Ovary (tissue), 9 donors: ENCODE measurements around the gene SLC22A14. TPM values are rescaled to one million over a fixed set of nuclear protein-coding genes. Genes with fewer than 3 reads are reported as not detected.

ENCODE experiments used
- DNase-seq, 5 donors: peaks; one replicate each; pipeline ENCODE4 v3.0.0-alpha.2; 2019 to 2020
- H3K27ac ChIP-seq, 2 donors: fragments of 200-600 bp; one replicate each; pipeline versions ENCODE4 v1.5.1 to v1.8.0; 2019 to 2022
- H3K27me3 ChIP-seq: fragments of 200-600 bp; one replicate; pipeline ENCODE4 v1.8.0; 2022
- H3K36me3 ChIP-seq: fragments of 200-600 bp; sonication (generic); one replicate; pipeline ENCODE4 v1.5.1; 2019
- H3K4me1 ChIP-seq: one replicate; pipeline ENCODE4 v1.8.1; 2013; ENCODE audit warnings: mild to moderate bottlenecking, moderate library complexity; ENCODE audit not compliant: insufficient read depth
- H3K4me3 ChIP-seq: fragments of 200-600 bp; sonication (generic); one replicate; pipeline ENCODE4 v1.5.1; 2017
- H3K9me3 ChIP-seq, 2 donors: fragments of 200-600 bp in 1 of 2; sonication (generic) in 1 of 2; one replicate each; pipeline versions ENCODE4 v1.5.1 to v1.8.1; 2013 to 2019; ENCODE audit warnings: mild to moderate bottlenecking in 1 of 2, moderate library complexity in 1 of 2
- CTCF ChIP-seq, 3 donors: fragments of 450-650 bp in 2 of 3; fragments of 200-600 bp in 1 of 3; IDR thresholded peaks; one replicate each; pipeline versions ENCODE4 v1.5.1 to v1.8.0; 2016 to 2022; ENCODE audit warnings: antibody characterized with exemption in 3 of 3, mild to moderate bottlenecking in 1 of 3
- EP300 ChIP-seq: sonication (generic); formaldehyde crosslinking; IDR thresholded peaks from one replicate; pipeline ENCODE4 v1.6.1; 2017; ENCODE audit warnings: antibody characterized with exemption
- POLR2A ChIP-seq: fragments of 450-650 bp; IDR thresholded peaks from one replicate; pipeline ENCODE4 v1.6.1; 2017; ENCODE audit warnings: antibody characterized with exemption, mild to moderate bottlenecking, moderate library complexity
- WGBS, 3 donors: extraction: QIAGEN DNeasy Blood & Tissue Kit in 1 of 3; methylation state at CpG; one replicate each; pipeline versions ENCODE4 v1.1.5 to v1.1.7; 2013 to 2017; 5-methylcytosine and 5-hydroxymethylcytosine counted together
- intact Hi-C, 4 donors: fragments of 100-400 bp; cut with DNase I; formaldehyde crosslinking; loops; one replicate each; pipeline versions ENCODE4 v1.11.0 to v1.15.1; 2022 to 2023
- polyA plus RNA-seq, 2 donors: library from polyadenylated mRNA; stranded (reverse); fragments of 200-250 nt in 1 of 2; fragments of 350-450 nt in 1 of 2; fragmentation: Illumina TruSeq in 1 of 2; extraction: RNeasy Lipid Tissue Mini Kit (QIAGEN cat#74804) in 1 of 2; gene quantifications; one replicate each; pipeline ENCODE4 v1.2.3, GENCODE V29; 2013 to 2014
- total RNA-seq, 7 donors: library from RNA; depleted of rRNA in 2 of 7; stranded (reverse); fragments of >200 nt in 2 of 7; fragmentation: NEBNext Ultra II Directional in 3 of 7; extraction: Animal tissue kit (Norgen Biotek cat#: 25700) in 3 of 7; gene quantifications; one replicate each; pipeline versions ENCODE4 v1.1.0 to v1.2.4, GENCODE V29; 2016 to 2023
- donor health status: DM: no; HTN: no; CAD: no; lungs with moderate emphysema.
- donor health status: DM: no; HTN: no; CAD: no.
- donor health status: Bipolar disorder and iron deficiency.
- donor health status: DM: yes; HTN: yes; CAD: no.
- donor health status: DM: no; HTN: no; CAD: no.
- donor health status: DM: yes; HTN: yes; CAD: no.

SLC22A14 gene
- total and polyA plus RNA-seq, 9 donors: 0.12 to 0.55 TPM; not detected in 7

GRCh38 chr3:38297537-38297936, 15.4 kb downstream of the SLC22A14 start:
- no peak overlapping the region for H3K4me3 ChIP-seq
- no peaks in the 10 kb centered on the region for H3K4me1 ChIP-seq
- H3K27ac ChIP-seq: no peak overlapping the region
- no peaks in the 10 kb centered on the region for H3K9me3 ChIP-seq
- DNase-seq: no peak
- no peaks in the 10 kb centered on the region for H3K36me3 ChIP-seq
- no peak for TF ChIP-seq EP300
- TF ChIP-seq CTCF (IDR thresholded peaks at IDR 0.05): no peak
- no peak for TF ChIP-seq POLR2A
- no peaks in the 10 kb centered on the region for H3K27me3 ChIP-seq
- intact Hi-C loops: no loop called here

- Histone ChIP-seq H3K4me1 (no peaks in the 10 kb centered on the region), H3K27ac (no peak overlapping the region), H3K4me3 (no peak overlapping the region), H3K36me3 (no peaks in the 10 kb centered on the region), H3K27me3 (no peaks in the 10 kb centered on the region), H3K9me3 (no peaks in the 10 kb centered on the region)
- WGBS, 3 donors: 80 to 83% (median 83%) methylated on average over 5 of the region's 5 CpGs
- no peak for DNase-seq
- intact Hi-C loops: no loop called here
- TF ChIP-seq POLR2A (no peak), EP300 (no peak), CTCF (IDR thresholded peaks at IDR 0.05) (no peak)
Observed at GRCh38 chr3:38297947-38298711, 16.0 kb downstream of the SLC22A14 start.

- 90 to 93% (median 92%) methylated on average over 5 of the region's 5 CpGs for WGBS, 3 donors
- DNase-seq: no peak
- Histone ChIP-seq H3K4me3 (no peak overlapping the region), H3K9me3 (no peaks in the 10 kb centered on the region), H3K27ac (no peak overlapping the region), H3K27me3 (no peaks in the 10 kb centered on the region), H3K4me1 (no peaks in the 10 kb centered on the region), H3K36me3 (no peaks in the 10 kb centered on the region)
- intact Hi-C loops: no loop called here
- TF ChIP-seq EP300 (no peak), POLR2A (no peak), CTCF (IDR thresholded peaks at IDR 0.05) (no peak)
Observed at GRCh38 chr3:38306941-38307340, 24.8 kb downstream of the SLC22A14 start.

GRCh38 chr3:38307599-38307998, 25.5 kb downstream of the SLC22A14 start:
- no peak for DNase-seq
- H3K9me3 ChIP-seq: no peaks in the 10 kb centered on the region
- no peak overlapping the region for H3K4me3 ChIP-seq
- H3K27me3 ChIP-seq: no peaks in the 10 kb centered on the region
- intact Hi-C loops: no loop called here
- no peaks in the 10 kb centered on the region for H3K4me1 ChIP-seq
- TF ChIP-seq CTCF (IDR thresholded peaks at IDR 0.05) (no peak), POLR2A (no peak), EP300 (no peak)
- H3K27ac ChIP-seq: no peak overlapping the region
- 90 to 93% (median 91%) methylated on average over 12 of the region's 12 CpGs for WGBS, 3 donors
- no peaks in the 10 kb centered on the region for H3K36me3 ChIP-seq
